Esophagus (tissue), 2 donors: ENCODE results near the gene CD302. TPM values are rescaled to one million over a fixed set of nuclear protein-coding genes. Genes with fewer than 3 reads are reported as not detected.
"Not testable (repeated sequence)": the region's sequence is repeated elsewhere in the genome, so short reads cannot be mapped to it uniquely, and the experiment has no call there.

Experiments used
- H3K27ac ChIP-seq, 2 donors: one replicate each; pipeline ENCODE4 v1.5.1; 2013; ENCODE audit warnings: low read depth in 2 of 2, mild to moderate bottlenecking in 2 of 2, inconsistent platforms in 1 of 2, low read length in 1 of 2, moderate library complexity in 1 of 2
- H3K27me3 ChIP-seq, 2 donors: one replicate each; pipeline ENCODE4 v1.6.1; 2013; ENCODE audit warnings: low read length in 2 of 2, control low read depth in 1 of 2, mild to moderate bottlenecking in 1 of 2; ENCODE audit not compliant: insufficient read depth in 2 of 2, control insufficient read depth in 1 of 2
- H3K36me3 ChIP-seq, 2 donors: one replicate each; pipeline ENCODE4 v1.6.1; 2013; ENCODE audit warnings: low read length in 1 of 2; ENCODE audit not compliant: control insufficient read depth in 2 of 2, insufficient read depth in 2 of 2
- H3K4me1 ChIP-seq, 2 donors: one replicate each; pipeline ENCODE4 v1.6.1; 2013; ENCODE audit warnings: low read length in 1 of 2; ENCODE audit not compliant: control insufficient read depth in 2 of 2, insufficient read depth in 2 of 2
- H3K4me3 ChIP-seq, 2 donors: one replicate each; pipeline ENCODE4 v1.5.1; 2013; ENCODE audit warnings: low read length in 2 of 2, mild to moderate bottlenecking in 2 of 2, low read depth in 1 of 2, moderate library complexity in 1 of 2
- H3K9me3 ChIP-seq, 2 donors: one replicate each; pipeline ENCODE4 v1.6.1; 2013; ENCODE audit warnings: mild to moderate bottlenecking in 2 of 2, low read depth in 1 of 2, low read length in 1 of 2, moderate library complexity in 1 of 2; ENCODE audit not compliant: control insufficient read depth in 2 of 2, insufficient read depth in 1 of 2
- WGBS, 2 donors: extraction: QIAGEN DNeasy Blood & Tissue Kit; methylation state at CpG; one replicate each; pipeline ENCODE4 v1.1.7; 2013; 5-methylcytosine and 5-hydroxymethylcytosine counted together
- polyA plus RNA-seq, 2 donors: library from polyadenylated mRNA; stranded (reverse); fragments of 200-250 nt; gene quantifications; one replicate each; pipeline ENCODE4 v1.2.3, GENCODE V29; 2013
- donor health status: healthy with polysubstance abuse.
- donor health status: Bipolar disorder and iron deficiency.

The CD302 gene
- polyA plus RNA-seq, 2 donors = 2.4 to 3.8 TPM

GRCh38 chr2:159742846-159743245 is 55.2 kb downstream of the CD302 start:
- 94 to 95% methylated on average over 6 of the region's 6 CpGs for WGBS, 2 donors
- peaks cover 7 to 20% of the 10 kb centered on the region in 2 donors for H3K36me3 ChIP-seq

GRCh38 chr2:159738509-159739390 is 59.3 kb downstream of the CD302 start:
- no peak overlapping the region for H3K4me3 ChIP-seq
- peaks cover 9 to 21% of the 10 kb centered on the region in 2 donors for H3K36me3 ChIP-seq
- H3K9me3 ChIP-seq = no peaks in the 10 kb centered on the region
- peaks cover 3 to 11% of the 10 kb centered on the region in 2 donors for H3K4me1 ChIP-seq
- H3K27ac ChIP-seq = no peak overlapping the region
- 94 to 98% methylated on average over 15 of the region's 15 CpGs for WGBS, 2 donors
- H3K27me3 ChIP-seq = no peaks in the 10 kb centered on the region

More at GRCh38 chr2:159742846-159743245, 55.2 kb downstream of the CD302 start:
- Histone ChIP-seq H3K27me3 (no peaks in the 10 kb centered on the region), H3K4me3 (no peak overlapping the region), H3K27ac (no peak overlapping the region), H3K4me1 (peaks cover 3 to 9% of the 10 kb centered on the region in 2 donors), H3K9me3 (no peaks in the 10 kb centered on the region)

GRCh38 chr2:159737917-159738296 is 60.1 kb downstream of the CD302 start:
- H3K27me3 ChIP-seq = no peaks in the 10 kb centered on the region
- H3K9me3 ChIP-seq = no peaks in the 10 kb centered on the region
- H3K27ac ChIP-seq = no peak overlapping the region
- 97% methylated on average over 11 of the region's 11 CpGs for WGBS, 2 donors
- H3K36me3 ChIP-seq = peaks cover 9 to 20% of the 10 kb centered on the region in 2 donors
- H3K4me3 ChIP-seq = no peak overlapping the region
- H3K4me1 ChIP-seq = peaks cover 3 to 8% of the 10 kb centered on the region in 2 donors

- no peak overlapping the region for H3K27ac ChIP-seq
- H3K4me1 ChIP-seq = peaks cover 3 to 8% of the 10 kb centered on the region in 2 donors
- no peaks in the 10 kb centered on the region for H3K27me3 ChIP-seq
- H3K4me3 ChIP-seq = no peak overlapping the region
- H3K36me3 ChIP-seq = peaks cover 9 to 17% of the 10 kb centered on the region in 2 donors
- no peaks in the 10 kb centered on the region for H3K9me3 ChIP-seq
- WGBS, 2 donors = 96 to 100% methylated on average over 1 of the region's 1 CpG
These were observed 60.6 kb downstream of the CD302 start for GRCh38 chr2:159737292-159737916.

- H3K9me3 ChIP-seq = no peaks in the 10 kb centered on the region
- no peak overlapping the region for H3K4me3 ChIP-seq
- H3K27ac ChIP-seq = no peak overlapping the region
- H3K36me3 ChIP-seq = peaks cover 9 to 17% of the 10 kb centered on the region in 2 donors
- H3K27me3 ChIP-seq = no peaks in the 10 kb centered on the region
- peaks cover 3 to 8% of the 10 kb centered on the region in 2 donors for H3K4me1 ChIP-seq
- WGBS, 2 donors = 67 to 75% methylated on average over 3 of the region's 3 CpGs
These were observed 62.0 kb downstream of the CD302 start for GRCh38 chr2:159736048-159736447.

GRCh38 chr2:159735648-159736047 is 62.4 kb downstream of the CD302 start:
- H3K36me3 ChIP-seq = peaks cover 9 to 20% of the 10 kb centered on the region in 2 donors
- no peaks in the 10 kb centered on the region for H3K27me3 ChIP-seq
- H3K4me3 ChIP-seq = no peak overlapping the region
- H3K27ac ChIP-seq = no peak overlapping the region
- H3K4me1 ChIP-seq = peaks cover 3 to 8% of the 10 kb centered on the region in 2 donors
- WGBS, 2 donors = 55 to 81% methylated on average over 1 of the region's 1 CpG
- no peaks in the 10 kb centered on the region for H3K9me3 ChIP-seq

GRCh38 chr2:159728629-159729028 is 69.4 kb downstream of the CD302 start:
- WGBS, 2 donors = 76 to 78% methylated on average over 3 of the region's 3 CpGs
- no peaks in the 10 kb centered on the region for H3K4me1 ChIP-seq

GRCh38 chr2:159725713-159726112 is 72.3 kb downstream of the CD302 start:
- H3K4me3 ChIP-seq = no peak overlapping the region
- no peaks in the 10 kb centered on the region for H3K9me3 ChIP-seq
- no peak overlapping the region for H3K27ac ChIP-seq
- peaks cover 0 to 2% of the 10 kb centered on the region in 2 donors for H3K36me3 ChIP-seq
- no peaks in the 10 kb centered on the region for H3K27me3 ChIP-seq
- peaks cover 0 to 3% of the 10 kb centered on the region in 2 donors for H3K4me1 ChIP-seq
- 94 to 96% methylated on average over 3 of the region's 3 CpGs for WGBS, 2 donors

More at GRCh38 chr2:159728629-159729028, 69.4 kb downstream of the CD302 start:
- no peak overlapping the region for H3K27ac ChIP-seq
- H3K27me3 ChIP-seq = no peaks in the 10 kb centered on the region
- no peak overlapping the region for H3K4me3 ChIP-seq
- H3K36me3 ChIP-seq = peaks cover 0 to 5% of the 10 kb centered on the region in 2 donors
- no peaks in the 10 kb centered on the region for H3K9me3 ChIP-seq

- 77 to 81% methylated on average over 6 of the region's 6 CpGs for WGBS, 2 donors
- not testable (repeated sequence) for H3K4me1 ChIP-seq
These were observed 73.0 kb downstream of the CD302 start for GRCh38 chr2:159724795-159725572.

More at GRCh38 chr2:159724795-159725572, 73.0 kb downstream of the CD302 start:
- not testable (repeated sequence) for H3K27ac ChIP-seq, H3K4me3 ChIP-seq, H3K27me3 ChIP-seq, H3K9me3 ChIP-seq, H3K36me3 ChIP-seq
